Measurements from ENCODE around the gene RHEB. TPM values are rescaled to one million over a fixed set of nuclear protein-coding genes. Genes with fewer than 3 reads are reported as not detected.

The RHEB gene
- total and polyA plus RNA-seq, 2 of the 13 experiments (the other 11 are each of a cell fraction or from before 2014, with no cell fraction given), result 55.0 to 77.6 TPM

DNA sequence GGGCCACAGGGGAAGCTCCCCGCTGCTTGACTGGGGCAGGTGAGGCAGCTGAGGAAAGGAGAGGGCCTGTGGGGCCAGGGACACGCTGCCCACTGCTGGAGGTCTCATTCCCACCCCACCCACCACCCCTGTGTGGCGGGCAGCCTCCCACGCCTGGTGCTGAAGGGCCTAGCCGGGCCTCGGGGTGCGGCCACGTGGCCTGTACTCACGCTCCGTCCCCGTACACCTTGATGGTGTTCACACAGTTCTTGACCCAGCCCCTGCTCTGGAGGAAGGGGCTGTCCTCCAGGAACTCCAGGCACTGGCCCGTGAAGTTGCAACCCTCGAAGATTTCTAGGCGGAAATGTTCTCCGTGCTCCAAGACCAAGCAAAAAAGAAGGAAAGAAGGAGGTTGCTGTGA, 83.7 kb downstream of the RHEB start (continued):
- TF ChIP-seq, protein P1, sequence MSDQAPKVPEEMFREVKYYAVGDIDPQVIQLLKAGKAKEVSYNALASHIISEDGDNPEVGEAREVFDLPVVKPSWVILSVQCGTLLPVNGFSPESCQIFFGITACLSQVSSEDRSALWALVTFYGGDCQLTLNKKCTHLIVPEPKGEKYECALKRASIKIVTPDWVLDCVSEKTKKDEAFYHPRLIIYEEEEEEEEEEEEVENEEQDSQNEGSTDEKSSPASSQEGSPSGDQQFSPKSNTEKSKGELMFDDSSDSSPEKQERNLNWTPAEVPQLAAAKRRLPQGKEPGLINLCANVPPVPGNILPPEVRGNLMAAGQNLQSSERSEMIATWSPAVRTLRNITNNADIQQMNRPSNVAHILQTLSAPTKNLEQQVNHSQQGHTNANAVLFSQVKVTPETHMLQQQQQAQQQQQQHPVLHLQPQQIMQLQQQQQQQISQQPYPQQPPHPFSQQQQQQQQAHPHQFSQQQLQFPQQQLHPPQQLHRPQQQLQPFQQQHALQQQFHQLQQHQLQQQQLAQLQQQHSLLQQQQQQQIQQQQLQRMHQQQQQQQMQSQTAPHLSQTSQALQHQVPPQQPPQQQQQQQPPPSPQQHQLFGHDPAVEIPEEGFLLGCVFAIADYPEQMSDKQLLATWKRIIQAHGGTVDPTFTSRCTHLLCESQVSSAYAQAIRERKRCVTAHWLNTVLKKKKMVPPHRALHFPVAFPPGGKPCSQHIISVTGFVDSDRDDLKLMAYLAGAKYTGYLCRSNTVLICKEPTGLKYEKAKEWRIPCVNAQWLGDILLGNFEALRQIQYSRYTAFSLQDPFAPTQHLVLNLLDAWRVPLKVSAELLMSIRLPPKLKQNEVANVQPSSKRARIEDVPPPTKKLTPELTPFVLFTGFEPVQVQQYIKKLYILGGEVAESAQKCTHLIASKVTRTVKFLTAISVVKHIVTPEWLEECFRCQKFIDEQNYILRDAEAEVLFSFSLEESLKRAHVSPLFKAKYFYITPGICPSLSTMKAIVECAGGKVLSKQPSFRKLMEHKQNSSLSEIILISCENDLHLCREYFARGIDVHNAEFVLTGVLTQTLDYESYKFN (CRISPR knock-in tag; conservative IDR thresholded peaks at IDR 0.05), result no peak
- TF ChIP-seq TCF7 (IDR thresholded peaks at IDR 0.05; ENCODE audit: low read depth) (no peak), PAF1 (CRISPR knock-in tag; IDR thresholded peaks at IDR 0.05) (no peak), THAP9 (CRISPR knock-in tag; IDR thresholded peaks at IDR 0.05; ENCODE audit: borderline replicate concordance) (no peak), ZNF263 (CRISPR knock-in tag; IDR thresholded peaks at IDR 0.05) (no peak)

DNA sequence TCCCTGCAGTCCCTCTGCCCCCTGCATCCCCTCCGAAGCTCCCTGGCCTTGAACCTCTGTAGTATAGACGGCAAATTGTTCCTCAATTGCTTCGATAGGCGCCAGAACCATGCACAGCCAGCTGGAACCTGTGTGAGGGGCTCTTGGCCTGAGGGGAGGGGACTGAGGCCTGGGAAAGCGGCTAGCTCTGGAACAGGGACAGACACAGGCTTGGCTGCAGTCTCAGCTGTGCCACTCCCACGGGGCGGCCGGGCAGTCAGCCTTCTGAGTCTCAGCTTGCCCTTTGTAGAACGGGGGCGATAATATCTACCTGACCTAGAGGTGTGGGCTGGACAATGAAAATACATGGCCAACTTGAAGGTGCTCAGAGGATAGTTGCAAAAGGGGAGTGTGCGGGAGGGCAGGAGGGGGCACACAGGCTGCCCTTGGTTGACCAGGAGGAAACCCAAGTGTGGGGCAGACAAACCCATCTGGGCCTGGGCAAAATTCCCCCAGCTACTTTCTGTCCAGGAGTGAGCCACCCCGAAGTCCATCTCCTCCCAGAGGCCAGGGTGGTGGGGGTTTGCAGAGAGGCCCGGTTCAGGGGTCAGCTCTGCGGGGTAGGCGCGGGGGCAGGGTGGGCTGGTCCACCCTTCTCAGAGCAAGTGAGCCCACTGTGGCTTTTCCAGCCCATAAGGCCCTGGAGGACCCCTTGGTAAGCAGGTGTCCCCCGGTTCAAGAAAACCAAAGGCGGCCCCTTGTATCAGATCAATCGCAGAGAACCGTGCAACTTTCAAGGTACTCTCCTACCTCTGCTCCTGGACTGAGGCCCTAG, 84.4 kb downstream of the RHEB start:
- WGBS (ENCODE audit: low lambda C conversion rate), result 20% methylated on average over 10 of the region's 20 CpGs
- Histone ChIP-seq H2AFZ (ENCODE audit: low read length) (no peak overlapping the region), H3K4me3 (replicated peaks in 1 of 3; ENCODE audit: insufficient read depth in 1 of 3, low read depth in 2 of 3, low read length in 3 of 3) (no peak overlapping the region), H3K27me3 (ENCODE audit: control insufficient read depth in 1 of 2, insufficient read depth in 2 of 2, low read length in 2 of 2) (peaks cover 18 to 84% of the 10 kb centered on the region in 2 experiments), H3K79me2 (ENCODE audit: insufficient read depth, low read length) (no peaks in the 10 kb centered on the region), H4K20me1 (ENCODE audit: insufficient read depth, low read length) (no peaks in the 10 kb centered on the region), H3K9me3 (ENCODE audit: low read length) (no peaks in the 10 kb centered on the region), H3K4me1 (ENCODE audit: insufficient read depth, low read length) (no peaks in the 10 kb centered on the region), H3K9ac (ENCODE audit: insufficient read depth, low read depth, low read length) (no peak overlapping the region), H3K4me2 (ENCODE audit: low read depth, low read length) (no peak overlapping the region), H3K27ac (ENCODE audit: extremely low read length, insufficient read depth, low read length) (no peak overlapping the region), H3K36me3 (replicated peaks in 1 of 2; ENCODE audit: control insufficient read depth in 1 of 2, insufficient read depth in 2 of 2, low read length in 2 of 2) (no peaks in the 10 kb centered on the region)
- TF ChIP-seq KLF16 (CRISPR knock-in tag; IDR thresholded peaks at IDR 0.05), result no peak
- no peak for TF ChIP-seq ZNF382 (CRISPR knock-in tag; IDR thresholded peaks at IDR 0.05; ENCODE audit: borderline replicate concordance)
- DNase-seq (ENCODE audit: low spot score), result no peak
- in situ Hi-C loops (cut with HindIII; ENCODE audit: extremely low pct_ligation_motif_present, low pct_unique_long_range_greater_than_20kb), result no loop called here
- CTCF ChIA-PET (ENCODE audit: low intra/inter-chr PET ratio, low total read pairs), result no interaction called here
- POLR2A ChIA-PET, result no interaction called here
- ATAC-seq, result no peak
- intact Hi-C loops (cut with micrococcal nuclease; ENCODE audit: unreplicated experiment), result no loop called here
- no TSS peak for BruUV-seq (replicated peaks)
- FAIRE-seq, result no peak

Data from HepG2 (cell line).